HepG2 (cell line): ENCODE results near the gene GAS2. TPM values are rescaled to one million over a fixed set of nuclear protein-coding genes. Genes with fewer than 3 reads are reported as not detected.

Experiments used
- MZF1 ChIP-seq: sonication (generic); formaldehyde crosslinking; IDR thresholded peaks from 2 replicates; pipeline ENCODE4 v1.8.1; 2023; ENCODE audit warnings: mild to moderate bottlenecking, missing genetic modification reagents, borderline replicate concordance
- NFAT5 ChIP-seq: sonication (generic); formaldehyde crosslinking; IDR thresholded peaks from 2 replicates; pipeline ENCODE4 v1.4.0; 2020; ENCODE audit warnings: missing genetic modification reagents
- NFE2L1 ChIP-seq: sonication (generic); formaldehyde crosslinking; IDR thresholded peaks from 2 replicates; pipeline ENCODE4 v1.4.0; 2020; ENCODE audit warnings: missing genetic modification reagents, mild to moderate bottlenecking, borderline replicate concordance
- TFE3 ChIP-seq: IDR thresholded peaks from 2 replicates; pipeline ENCODE4 v1.6.1; 2016
- ZEB1 ChIP-seq: IDR thresholded peaks from 2 replicates; pipeline ENCODE4 v1.6.1; 2012; ENCODE audit warnings: mild to moderate bottlenecking, low read depth, inconsistent platforms; ENCODE audit not compliant: insufficient replicate concordance
- ZNF235 ChIP-seq: sonication (generic); formaldehyde crosslinking; IDR thresholded peaks from 2 replicates; pipeline ENCODE4 v1.8.1; 2023; ENCODE audit warnings: mild to moderate bottlenecking, missing genetic modification reagents, borderline replicate concordance
- ZNF569 ChIP-seq: sonication (generic); formaldehyde crosslinking; IDR thresholded peaks from 2 replicates; pipeline ENCODE4 v1.5.0; 2020; ENCODE audit warnings: mild to moderate bottlenecking, missing genetic modification reagents, moderate library complexity, borderline replicate concordance
- ZNF570 ChIP-seq: sonication (generic); formaldehyde crosslinking; IDR thresholded peaks from 2 replicates; pipeline ENCODE4 v1.4.0; 2020; ENCODE audit warnings: mild to moderate bottlenecking, missing genetic modification reagents, borderline replicate concordance
- ZNF605 ChIP-seq: sonication (generic); formaldehyde crosslinking; IDR thresholded peaks from 2 replicates; pipeline ENCODE4 v1.8.0; 2022; ENCODE audit warnings: mild to moderate bottlenecking, missing genetic modification reagents
- ZNF891 ChIP-seq: sonication (generic); formaldehyde crosslinking; IDR thresholded peaks from 2 replicates; pipeline ENCODE4 v1.5.0; 2020; ENCODE audit warnings: mild to moderate bottlenecking, missing genetic modification reagents
- ZXDC ChIP-seq: sonication (generic); formaldehyde crosslinking; IDR thresholded peaks from 2 replicates; pipeline ENCODE4 v1.5.0; 2020; ENCODE audit warnings: mild to moderate bottlenecking, missing genetic modification reagents
- polyA plus RNA-seq, 8 experiments: library from polyadenylated mRNA; depleted of rRNA in 3 of 8; stranded (reverse) in 7 of 8; unstranded in 1 of 8; fragments of >200 nt; fragmentation: Illumina TruSeq in 4 of 8; extraction: Trizol in 4 of 8; gene quantifications; 2 replicates each; pipeline versions ENCODE4 v1.2.1 to v1.2.3, GENCODE V29; 2011 to 2016; ENCODE audit warnings: low read depth in 4 of 8, missing spikeins in 1 of 8, mixed read lengths in 1 of 8; ENCODE audit not compliant: insufficient read depth in 1 of 8
- total RNA-seq, 5 experiments: library from RNA; depleted of rRNA; stranded (reverse); fragments of >200 nt; fragmentation: Illumina TruSeq; extraction: Trizol; gene quantifications; 2 replicates each; pipeline ENCODE4 v1.2.3, GENCODE V29; 2016; ENCODE audit warnings: low read depth in 1 of 5

GAS2 gene
- total and polyA plus RNA-seq, 2 of the 13 experiments (the other 11 are each of a cell fraction or from before 2014, with no cell fraction given) = 26.0 to 85.1 TPM

GRCh38 chr11:22822203-22822602 lies 155.8 kb downstream of the GAS2 start (continued):
- TF ChIP-seq ZNF570 (no peak), ZNF569 (CRISPR knock-in tag) (no peak), MZF1 (CRISPR knock-in tag) (no peak), ZXDC (CRISPR knock-in tag) (no peak), ZNF235 (CRISPR knock-in tag) (no peak), NFAT5 (CRISPR knock-in tag) (no peak), ZEB1 (no peak), NFE2L1 (CRISPR knock-in tag) (no peak), ZNF891 (CRISPR knock-in tag) (no peak), TFE3 (CRISPR knock-in tag) (no peak), ZNF605 (CRISPR knock-in tag) (no peak)
